Esophagus muscularis mucosa (tissue), 4 donors: ENCODE results near the gene TAS2R39.

Experiments
- EP300 ChIP-seq: sonication (generic); formaldehyde crosslinking; IDR thresholded peaks from one replicate; pipeline ENCODE4 v1.6.1; 2017; ENCODE audit warnings: antibody characterized with exemption
- POLR2A ChIP-seq: fragments of 450-650 bp; IDR thresholded peaks from one replicate; pipeline ENCODE4 v1.6.1; 2017; ENCODE audit warnings: antibody characterized with exemption, moderate library complexity, mild to moderate bottlenecking, low read depth
- POLR2AphosphoS5 ChIP-seq, 2 donors: sonication (generic); formaldehyde crosslinking; IDR thresholded peaks; one replicate each; pipeline ENCODE4 v1.6.1; 2017; ENCODE audit warnings: antibody characterized with exemption in 2 of 2
- TF ChIP-seq, protein P1 (sequence below), 3 experiments: fragments of 200-600 bp in 2 of 3; fragments of 450-650 bp in 1 of 3; sonication (generic) in 2 of 3; IDR thresholded peaks; one replicate each; pipeline ENCODE4 v1.5.1; 2017 to 2019; ENCODE audit warnings: antibody characterized with exemption in 3 of 3, mild to moderate bottlenecking in 2 of 3, moderate library complexity in 1 of 3

DNA sequence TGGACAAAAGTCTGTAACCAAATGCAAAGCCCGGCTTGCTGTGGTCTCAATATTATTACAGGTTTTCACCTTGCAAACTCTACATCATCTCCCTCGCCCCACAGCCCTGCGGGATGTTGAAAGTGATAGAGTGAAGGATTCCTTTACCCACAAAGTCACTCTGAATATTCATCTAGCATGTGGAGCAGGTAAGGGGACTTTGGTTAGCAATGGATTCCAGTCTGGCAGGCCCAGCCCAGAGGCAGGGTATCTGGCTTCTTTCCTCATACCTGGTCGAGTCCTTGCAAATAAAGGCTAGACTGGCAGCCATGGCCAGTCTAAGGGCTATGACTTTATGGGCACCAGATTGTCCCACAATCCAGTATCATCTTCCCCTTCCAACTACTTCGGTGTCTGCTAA, 41.8 kb downstream of the TAS2R39 start:
- TF ChIP-seq, protein P1, sequence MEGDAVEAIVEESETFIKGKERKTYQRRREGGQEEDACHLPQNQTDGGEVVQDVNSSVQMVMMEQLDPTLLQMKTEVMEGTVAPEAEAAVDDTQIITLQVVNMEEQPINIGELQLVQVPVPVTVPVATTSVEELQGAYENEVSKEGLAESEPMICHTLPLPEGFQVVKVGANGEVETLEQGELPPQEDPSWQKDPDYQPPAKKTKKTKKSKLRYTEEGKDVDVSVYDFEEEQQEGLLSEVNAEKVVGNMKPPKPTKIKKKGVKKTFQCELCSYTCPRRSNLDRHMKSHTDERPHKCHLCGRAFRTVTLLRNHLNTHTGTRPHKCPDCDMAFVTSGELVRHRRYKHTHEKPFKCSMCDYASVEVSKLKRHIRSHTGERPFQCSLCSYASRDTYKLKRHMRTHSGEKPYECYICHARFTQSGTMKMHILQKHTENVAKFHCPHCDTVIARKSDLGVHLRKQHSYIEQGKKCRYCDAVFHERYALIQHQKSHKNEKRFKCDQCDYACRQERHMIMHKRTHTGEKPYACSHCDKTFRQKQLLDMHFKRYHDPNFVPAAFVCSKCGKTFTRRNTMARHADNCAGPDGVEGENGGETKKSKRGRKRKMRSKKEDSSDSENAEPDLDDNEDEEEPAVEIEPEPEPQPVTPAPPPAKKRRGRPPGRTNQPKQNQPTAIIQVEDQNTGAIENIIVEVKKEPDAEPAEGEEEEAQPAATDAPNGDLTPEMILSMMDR (IDR thresholded peaks at IDR 0.05), result no peak
- TF ChIP-seq POLR2A, result no peak
- TF ChIP-seq POLR2AphosphoS5 (IDR thresholded peaks at IDR 0.05), result no peak
- no peak for TF ChIP-seq EP300
